ENCODE data around the gene CFAP97D1.

Gene CFAP97D1

GRCh38 chr17:43780135-43780534 is at the start of gene CFAP97D1:
Gene CFAP97D1, plus strand, starts transcription at chr17:43780435. Its CDS starts 28 bp downstream, at chr17:43780463.
- Mint-ChIP-seq H3K9me3 (ENCODE audit: low read depth) (no peaks in the 10 kb centered on the region), H3K36me3 (no peaks in the 10 kb centered on the region), H3K27me3 (peaks cover 18% of the 10 kb centered on the region)

GRCh38 chr17:43732958-43733357 is 47.3 kb upstream of the CFAP97D1 start:
- H3K27me3 Mint-ChIP-seq, result peaks cover 2% of the 10 kb centered on the region
- no peak overlapping the region for H3K4me3 Mint-ChIP-seq
- no peaks in the 10 kb centered on the region for H3K4me1 Mint-ChIP-seq (ENCODE audit: low read depth)
- no peaks in the 10 kb centered on the region for H3K9me3 Mint-ChIP-seq (ENCODE audit: low read depth)
- no peaks in the 10 kb centered on the region for H3K36me3 Mint-ChIP-seq
- H3K27ac Mint-ChIP-seq, result no peak overlapping the region

More at GRCh38 chr17:43780135-43780534, at the start of gene CFAP97D1:
- peak within 1 kb of the TSS; percentile 81 for H3K4me3 Mint-ChIP-seq
- no peak within 1 kb of the TSS for H3K27ac Mint-ChIP-seq
- H3K4me1 Mint-ChIP-seq (ENCODE audit: low read depth), result peaks cover 10% of the 10 kb centered on the region

GRCh38 chr17:43733956-43734355 is 46.3 kb upstream of the CFAP97D1 start:
- H3K4me1 Mint-ChIP-seq (ENCODE audit: low read depth), result no peaks in the 10 kb centered on the region
- H3K27ac Mint-ChIP-seq, result no peak overlapping the region
- peaks cover 2% of the 10 kb centered on the region for H3K27me3 Mint-ChIP-seq
- no peak overlapping the region for H3K4me3 Mint-ChIP-seq
- no peaks in the 10 kb centered on the region for H3K36me3 Mint-ChIP-seq
- H3K9me3 Mint-ChIP-seq (ENCODE audit: low read depth), result no peaks in the 10 kb centered on the region

DNA sequence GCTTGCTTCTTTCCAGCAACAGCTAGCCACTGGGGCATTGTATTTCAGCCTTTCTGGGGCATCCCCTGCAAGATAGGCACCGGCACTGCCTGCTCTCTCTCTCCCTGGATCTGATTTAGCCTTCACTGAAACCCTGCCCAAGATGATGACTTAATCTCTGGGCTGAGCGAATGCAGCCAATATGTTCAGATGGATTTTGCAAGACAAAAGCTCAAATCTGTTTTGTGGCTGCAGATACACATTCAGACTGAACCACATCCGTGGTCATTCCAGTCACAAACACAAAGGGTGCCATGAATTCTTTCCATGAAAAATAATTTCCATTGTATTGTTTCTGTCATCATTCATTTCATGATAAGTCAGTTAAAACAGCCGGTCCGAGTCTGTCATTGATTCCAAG is 45.9 kb upstream of the CFAP97D1 start:
- H3K36me3 Mint-ChIP-seq, result no peaks in the 10 kb centered on the region
- no peak overlapping the region for H3K4me3 Mint-ChIP-seq
- no peaks in the 10 kb centered on the region for H3K4me1 Mint-ChIP-seq (ENCODE audit: low read depth)
- peaks cover 2% of the 10 kb centered on the region for H3K27me3 Mint-ChIP-seq
- no peaks in the 10 kb centered on the region for H3K9me3 Mint-ChIP-seq (ENCODE audit: low read depth)
- H3K27ac Mint-ChIP-seq, result no peak overlapping the region

DNA sequence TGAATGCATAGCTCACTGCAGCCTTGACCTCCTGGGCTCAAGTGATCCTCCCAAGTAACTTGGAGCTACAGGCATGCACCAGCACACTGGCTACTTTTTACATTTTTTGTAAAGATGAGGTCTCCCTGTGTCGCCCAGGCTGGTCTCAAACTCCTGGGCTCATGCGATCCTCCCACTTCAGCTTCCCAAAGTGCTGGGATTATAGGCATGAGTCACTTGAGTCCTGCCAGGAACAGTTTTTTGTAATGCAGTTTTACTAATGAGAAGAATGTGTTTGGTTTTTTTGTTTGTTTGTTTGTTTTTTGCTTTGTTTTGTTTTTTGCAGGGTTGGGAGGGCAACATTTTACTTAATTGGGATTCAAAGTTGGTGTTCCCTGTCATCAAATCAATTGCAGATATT is 43.8 kb upstream of the CFAP97D1 start:
- H3K9me3 Mint-ChIP-seq (ENCODE audit: low read depth), result no peaks in the 10 kb centered on the region
- H3K27ac Mint-ChIP-seq, result no peak overlapping the region
- no peaks in the 10 kb centered on the region for H3K4me1 Mint-ChIP-seq (ENCODE audit: low read depth)
- H3K4me3 Mint-ChIP-seq, result no peak overlapping the region
- no peaks in the 10 kb centered on the region for H3K36me3 Mint-ChIP-seq
- H3K27me3 Mint-ChIP-seq, result peaks cover 2% of the 10 kb centered on the region

- Mint-ChIP-seq H3K36me3 (no peaks in the 10 kb centered on the region), H3K27me3 (peaks cover 5% of the 10 kb centered on the region), H3K4me1 (ENCODE audit: low read depth) (no peaks in the 10 kb centered on the region), H3K4me3 (no peak overlapping the region), H3K9me3 (ENCODE audit: low read depth) (no peaks in the 10 kb centered on the region), H3K27ac (no peak overlapping the region)
Observed at GRCh38 chr17:43737722-43738121, 42.5 kb upstream of the CFAP97D1 start.

DNA sequence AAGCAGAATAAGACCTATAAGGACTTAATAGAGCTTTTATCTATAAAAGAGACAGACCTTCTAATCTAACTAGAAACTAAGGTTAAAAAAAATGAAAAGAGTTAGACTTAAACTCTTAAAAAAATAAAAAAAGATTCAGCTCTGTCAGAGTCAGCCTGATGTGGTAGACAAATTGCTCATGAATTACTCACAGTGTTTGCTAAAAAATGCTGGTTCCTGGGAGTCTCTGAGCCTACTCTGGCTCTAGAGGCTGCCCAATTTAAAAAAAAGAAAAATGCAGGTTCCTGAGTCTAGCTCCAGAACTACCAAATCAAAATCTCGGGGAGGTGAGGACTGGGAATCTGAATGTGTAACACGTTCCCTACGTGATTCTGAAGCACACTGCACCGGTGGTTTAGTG is 39.7 kb upstream of the CFAP97D1 start:
- Mint-ChIP-seq H3K4me1 (ENCODE audit: low read depth) (no peaks in the 10 kb centered on the region), H3K27ac (no peak overlapping the region), H3K36me3 (no peaks in the 10 kb centered on the region), H3K27me3 (peaks cover 15% of the 10 kb centered on the region), H3K4me3 (no peak overlapping the region), H3K9me3 (ENCODE audit: low read depth) (no peaks in the 10 kb centered on the region)

DNA sequence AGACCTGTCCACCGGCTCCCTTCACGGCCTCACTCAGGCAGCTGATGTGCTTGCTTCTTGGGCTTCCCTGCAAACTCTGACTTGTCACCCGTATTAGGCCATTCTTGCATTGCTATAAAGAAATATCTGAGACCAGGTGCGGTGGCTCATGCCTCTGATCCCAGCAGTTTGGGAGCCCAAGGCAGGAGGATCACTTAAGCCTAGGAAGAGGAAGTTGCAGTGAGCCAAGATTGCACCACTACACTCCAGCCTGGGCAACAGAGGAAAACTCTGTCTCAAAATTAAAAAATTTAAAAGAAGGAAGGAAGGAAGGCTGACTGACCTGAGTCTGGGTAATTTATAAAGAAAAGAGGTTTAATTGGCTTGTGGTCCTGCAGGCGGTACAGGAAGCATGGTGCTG is 38.6 kb upstream of the CFAP97D1 start:
- Mint-ChIP-seq H3K9me3 (ENCODE audit: low read depth) (no peaks in the 10 kb centered on the region), H3K27ac (no peak overlapping the region), H3K4me1 (ENCODE audit: low read depth) (no peaks in the 10 kb centered on the region), H3K36me3 (no peaks in the 10 kb centered on the region), H3K4me3 (no peak overlapping the region), H3K27me3 (peaks cover 15% of the 10 kb centered on the region)

DNA sequence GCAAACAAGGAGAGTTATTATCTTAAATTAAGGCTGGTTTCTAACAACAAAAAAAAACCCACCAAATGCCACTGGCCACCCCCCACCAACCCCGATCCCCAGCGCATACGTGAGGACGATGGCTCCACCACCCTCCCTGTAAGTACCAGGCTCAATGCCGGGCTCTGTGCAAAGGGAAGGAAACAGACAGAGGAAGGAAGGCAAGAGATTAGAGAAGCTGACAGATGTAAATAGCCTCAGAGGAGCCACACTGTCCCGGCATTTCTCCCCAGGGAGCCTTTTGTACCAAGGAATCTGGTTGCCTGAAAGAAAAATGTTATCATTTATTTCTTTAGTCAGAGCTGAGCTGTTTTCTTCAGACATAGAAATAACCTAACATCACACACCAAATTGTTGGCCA is 34.7 kb upstream of the CFAP97D1 start:
- Mint-ChIP-seq H3K9me3 (ENCODE audit: low read depth) (no peaks in the 10 kb centered on the region), H3K4me3 (no peak overlapping the region), H3K36me3 (no peaks in the 10 kb centered on the region), H3K27ac (no peak overlapping the region), H3K27me3 (peaks cover 20% of the 10 kb centered on the region), H3K4me1 (ENCODE audit: low read depth) (no peaks in the 10 kb centered on the region)

- H3K27me3 Mint-ChIP-seq, result peaks cover 15% of the 10 kb centered on the region
- no peak overlapping the region for H3K4me3 Mint-ChIP-seq
- H3K4me1 Mint-ChIP-seq (ENCODE audit: low read depth), result no peaks in the 10 kb centered on the region
- no peaks in the 10 kb centered on the region for H3K9me3 Mint-ChIP-seq (ENCODE audit: low read depth)
- H3K36me3 Mint-ChIP-seq, result no peaks in the 10 kb centered on the region
- H3K27ac Mint-ChIP-seq, result no peak overlapping the region
Observed at GRCh38 chr17:43750153-43750552, 30.1 kb upstream of the CFAP97D1 start.

DNA sequence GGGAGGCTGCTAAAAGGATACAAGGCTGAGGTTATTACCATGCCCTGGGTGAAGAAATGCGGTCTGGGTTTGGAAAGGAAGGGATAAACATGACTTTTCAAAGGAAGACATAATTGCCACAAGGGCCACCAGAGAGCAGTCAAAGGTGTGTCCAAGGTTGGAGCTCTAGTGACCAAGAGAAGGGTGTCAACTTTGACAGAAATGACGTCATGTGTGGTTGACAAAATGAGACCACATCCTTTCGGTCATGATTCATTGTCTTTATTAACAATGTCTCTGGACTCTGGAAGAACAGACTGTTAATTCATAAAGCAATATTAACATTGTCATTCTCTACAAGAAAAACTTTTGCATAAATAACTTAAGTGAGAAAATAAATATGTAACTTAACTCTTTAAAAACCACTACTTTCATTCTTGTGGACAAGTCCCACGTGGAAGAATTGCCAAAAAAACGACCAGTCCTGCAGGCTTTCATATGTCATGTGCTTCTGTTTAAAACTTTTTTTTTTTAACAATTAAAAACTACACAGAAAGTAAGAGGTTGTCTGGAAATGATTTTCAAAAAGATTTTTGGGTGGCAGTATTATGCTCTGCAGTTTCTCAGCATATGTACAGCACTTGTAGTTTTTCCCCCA is 26.6 kb upstream of the CFAP97D1 start:
- Mint-ChIP-seq H3K9me3 (ENCODE audit: low read depth) (no peaks in the 10 kb centered on the region), H3K27ac (no peak overlapping the region), H3K36me3 (no peaks in the 10 kb centered on the region), H3K27me3 (peaks cover 18% of the 10 kb centered on the region), H3K4me3 (no peak overlapping the region), H3K4me1 (ENCODE audit: low read depth) (peaks cover 4% of the 10 kb centered on the region)

GRCh38 chr17:43754947-43755346 is 25.3 kb upstream of the CFAP97D1 start:
- Mint-ChIP-seq H3K9me3 (ENCODE audit: low read depth) (no peaks in the 10 kb centered on the region), H3K36me3 (no peaks in the 10 kb centered on the region), H3K4me3 (no peak overlapping the region), H3K27ac (no peak overlapping the region), H3K27me3 (peaks cover 18% of the 10 kb centered on the region), H3K4me1 (ENCODE audit: low read depth) (peaks cover 4% of the 10 kb centered on the region)

- H3K9me3 Mint-ChIP-seq (ENCODE audit: low read depth), result no peaks in the 10 kb centered on the region
- no peak overlapping the region for H3K27ac Mint-ChIP-seq
- H3K36me3 Mint-ChIP-seq, result no peaks in the 10 kb centered on the region
- H3K27me3 Mint-ChIP-seq, result peaks cover 18% of the 10 kb centered on the region
- peaks cover 4% of the 10 kb centered on the region for H3K4me1 Mint-ChIP-seq (ENCODE audit: low read depth)
- H3K4me3 Mint-ChIP-seq, result no peak overlapping the region
Observed at GRCh38 chr17:43755389-43755875, 24.8 kb upstream of the CFAP97D1 start.

GRCh38 chr17:43756201-43756600 is 24.0 kb upstream of the CFAP97D1 start:
- Mint-ChIP-seq H3K36me3 (no peaks in the 10 kb centered on the region), H3K27ac (no peak overlapping the region), H3K4me3 (no peak overlapping the region), H3K4me1 (ENCODE audit: low read depth) (peaks cover 4% of the 10 kb centered on the region), H3K9me3 (ENCODE audit: low read depth) (no peaks in the 10 kb centered on the region), H3K27me3 (peaks cover 16% of the 10 kb centered on the region)

- no peaks in the 10 kb centered on the region for H3K9me3 Mint-ChIP-seq (ENCODE audit: low read depth)
- H3K36me3 Mint-ChIP-seq, result no peaks in the 10 kb centered on the region
- peaks cover 16% of the 10 kb centered on the region for H3K27me3 Mint-ChIP-seq
- no peak overlapping the region for H3K27ac Mint-ChIP-seq
- H3K4me3 Mint-ChIP-seq, result no peak overlapping the region
- peaks cover 4% of the 10 kb centered on the region for H3K4me1 Mint-ChIP-seq (ENCODE audit: low read depth)
Observed at GRCh38 chr17:43757171-43757660, 23.0 kb upstream of the CFAP97D1 start.

DNA sequence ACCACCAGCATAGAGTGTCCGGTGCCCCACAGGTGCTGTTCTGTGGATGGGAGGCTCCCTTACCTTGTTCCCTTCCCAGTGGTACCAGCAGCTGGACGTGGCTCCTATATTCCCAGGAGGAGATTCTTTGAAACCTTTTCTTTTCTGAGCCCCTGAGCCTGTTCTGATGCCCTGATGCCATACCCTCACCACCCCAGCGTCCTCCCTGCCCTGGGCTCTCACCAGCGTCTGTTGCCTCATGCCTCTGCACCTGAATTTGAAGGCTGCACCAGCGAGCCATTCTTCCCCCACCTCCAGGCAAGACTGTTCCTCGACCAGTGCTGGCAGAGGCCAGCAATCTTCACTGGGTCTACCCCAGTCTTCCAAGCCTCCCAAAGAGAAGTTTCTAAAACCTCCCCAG is 22.1 kb upstream of the CFAP97D1 start:
- Mint-ChIP-seq H3K9me3 (ENCODE audit: low read depth) (no peaks in the 10 kb centered on the region), H3K4me3 (no peak overlapping the region), H3K27ac (no peak overlapping the region), H3K4me1 (ENCODE audit: low read depth) (peaks cover 4% of the 10 kb centered on the region), H3K36me3 (no peaks in the 10 kb centered on the region), H3K27me3 (peaks cover 14% of the 10 kb centered on the region)

Measured in activated naive CD8-positive, alpha-beta T cell (primary cell).